Hematopoietic multipotent progenitor cell treated with erythropoietin and hydrocortisone succinate and interleukin-3 and kit ligand, for 6 days (in vitro differentiated cells): ENCODE measurements around the gene TRIM66.

Experiments
- DNase-seq: peaks from one replicate; pipeline ENCODE4 v3.0.0-alpha.2; 2015

Gene TRIM66, protein sequence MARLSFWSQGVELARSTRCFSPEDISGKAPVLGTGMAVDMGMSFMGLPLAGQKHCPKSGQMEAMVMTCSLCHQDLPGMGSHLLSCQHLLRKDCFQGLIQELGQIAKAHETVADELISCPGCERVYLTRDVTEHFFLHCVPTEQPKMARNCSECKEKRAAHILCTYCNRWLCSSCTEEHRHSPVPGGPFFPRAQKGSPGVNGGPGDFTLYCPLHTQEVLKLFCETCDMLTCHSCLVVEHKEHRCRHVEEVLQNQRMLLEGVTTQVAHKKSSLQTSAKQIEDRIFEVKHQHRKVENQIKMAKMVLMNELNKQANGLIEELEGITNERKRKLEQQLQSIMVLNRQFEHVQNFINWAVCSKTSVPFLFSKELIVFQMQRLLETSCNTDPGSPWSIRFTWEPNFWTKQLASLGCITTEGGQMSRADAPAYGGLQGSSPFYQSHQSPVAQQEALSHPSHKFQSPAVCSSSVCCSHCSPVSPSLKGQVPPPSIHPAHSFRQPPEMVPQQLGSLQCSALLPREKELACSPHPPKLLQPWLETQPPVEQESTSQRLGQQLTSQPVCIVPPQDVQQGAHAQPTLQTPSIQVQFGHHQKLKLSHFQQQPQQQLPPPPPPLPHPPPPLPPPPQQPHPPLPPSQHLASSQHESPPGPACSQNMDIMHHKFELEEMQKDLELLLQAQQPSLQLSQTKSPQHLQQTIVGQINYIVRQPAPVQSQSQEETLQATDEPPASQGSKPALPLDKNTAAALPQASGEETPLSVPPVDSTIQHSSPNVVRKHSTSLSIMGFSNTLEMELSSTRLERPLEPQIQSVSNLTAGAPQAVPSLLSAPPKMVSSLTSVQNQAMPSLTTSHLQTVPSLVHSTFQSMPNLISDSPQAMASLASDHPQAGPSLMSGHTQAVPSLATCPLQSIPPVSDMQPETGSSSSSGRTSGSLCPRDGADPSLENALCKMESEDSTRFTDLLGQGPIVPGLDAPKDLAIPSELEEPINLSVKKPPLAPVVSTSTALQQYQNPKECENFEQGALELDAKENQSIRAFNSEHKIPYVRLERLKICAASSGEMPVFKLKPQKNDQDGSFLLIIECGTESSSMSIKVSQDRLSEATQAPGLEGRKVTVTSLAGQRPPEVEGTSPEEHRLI (N-terminal part only)

GRCh38 chr11:8682303-8683114, at the start of gene TRIM66, which contains the start of gene RPL27A:
Gene TRIM66 (minus strand): TSS chr11:8682665. CDS start chr11:8672274, 10,391 bp downstream.
Gene RPL27A (plus strand): TSS chr11:8682792. CDS start chr11:8682814, 22 bp downstream.
- peak; percentile 98 for DNase-seq

GRCh38 chr11:8731647-8732323, 49.3 kb upstream of the TRIM66 start:
- DNase-seq: no peak

- DNase-seq: no peak
Measured at GRCh38 chr11:8730697-8731020, 48.2 kb upstream of the TRIM66 start.

GRCh38 chr11:8729837-8730696, 47.6 kb upstream of the TRIM66 start:
- DNase-seq: no peak

GRCh38 chr11:8729067-8729466, 46.6 kb upstream of the TRIM66 start:
- DNase-seq: no peak

DNA sequence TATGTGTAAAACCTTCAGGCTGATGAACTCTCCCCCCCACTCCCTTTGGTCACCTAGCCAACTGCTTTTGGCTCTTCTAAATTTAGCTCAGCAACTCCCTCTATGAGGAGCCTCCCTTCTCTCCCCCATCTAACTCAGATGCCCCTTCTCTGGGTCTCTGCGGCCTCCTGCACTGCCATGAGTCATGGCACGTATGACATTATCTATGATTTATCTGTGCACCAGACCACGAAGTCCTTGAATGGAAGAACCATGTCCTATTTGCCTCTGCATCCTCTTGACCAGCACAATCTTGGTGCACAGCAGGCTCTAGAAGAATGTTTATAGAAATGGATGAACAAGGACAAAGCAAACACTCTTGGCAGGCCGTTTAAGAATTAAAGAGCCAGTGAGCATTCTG, 46.1 kb upstream of the TRIM66 start:
- no peak for DNase-seq

GRCh38 chr11:8726395-8726794, 43.9 kb upstream of the TRIM66 start:
- DNase-seq: no peak

DNA sequence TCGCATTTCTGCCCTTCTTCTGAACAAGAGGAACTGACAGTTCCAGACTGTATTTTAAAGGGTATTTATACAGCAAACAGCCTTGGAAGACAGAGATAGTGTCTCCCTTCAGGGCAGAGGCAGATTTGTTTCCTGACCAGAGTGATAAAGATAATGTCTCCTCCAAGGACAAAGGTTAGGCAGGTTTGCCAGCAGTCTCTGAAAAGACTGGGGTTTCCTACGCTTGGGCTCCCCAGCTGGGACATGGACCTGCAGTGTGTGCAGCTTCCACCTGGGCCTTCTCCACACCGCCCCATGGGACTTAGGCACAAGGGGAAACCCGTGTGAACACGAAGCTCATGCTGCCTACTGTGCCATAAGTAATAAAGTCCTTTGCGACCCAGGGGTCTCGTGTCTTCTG, 42.2 kb upstream of the TRIM66 start:
- DNase-seq: no peak

DNA sequence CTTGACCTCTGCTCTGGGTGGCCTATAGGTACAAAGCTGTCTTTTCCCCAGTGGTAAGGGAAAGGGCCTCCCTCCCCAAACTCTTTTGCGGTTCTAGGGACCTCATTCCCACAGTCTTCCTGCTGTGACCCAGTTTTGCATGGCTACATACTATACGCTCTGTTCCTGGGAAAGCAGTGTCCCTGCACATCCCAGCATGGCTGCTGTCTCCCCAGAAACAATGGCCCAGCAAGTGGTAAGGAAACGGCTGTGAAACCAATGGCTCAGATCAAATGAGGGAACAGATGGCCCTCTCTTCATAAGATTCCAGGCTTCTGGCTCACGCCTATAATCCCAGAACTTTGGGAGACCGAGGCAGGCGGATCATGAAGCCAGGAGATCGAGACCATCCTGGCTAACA, 41.2 kb upstream of the TRIM66 start:
- DNase-seq: no peak

DNA sequence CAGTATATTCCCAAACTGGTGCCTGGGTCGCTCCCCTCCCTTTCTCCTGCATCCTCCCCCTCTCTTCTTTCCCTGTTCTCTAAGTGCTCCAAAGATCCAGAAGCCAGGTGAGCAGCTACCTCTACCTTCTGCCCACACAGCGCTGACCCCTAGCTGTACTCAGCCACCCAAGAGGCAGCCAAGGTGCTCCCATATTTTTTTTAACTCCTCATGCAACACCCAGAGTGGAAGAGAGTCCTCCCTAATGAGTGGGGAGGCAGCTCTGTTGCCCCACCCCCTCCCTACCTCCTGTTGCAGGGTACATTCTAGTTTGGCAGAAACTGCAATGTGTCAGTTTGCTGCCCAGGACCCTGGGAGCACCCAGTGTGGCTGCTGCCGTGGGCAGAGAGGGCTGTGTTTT, 40.3 kb upstream of the TRIM66 start:
- DNase-seq: no peak

- no peak for DNase-seq
Measured at GRCh38 chr11:8721609-8722500, 39.4 kb upstream of the TRIM66 start.

- DNase-seq: no peak
Measured at GRCh38 chr11:8720868-8721608, 38.6 kb upstream of the TRIM66 start.

DNA sequence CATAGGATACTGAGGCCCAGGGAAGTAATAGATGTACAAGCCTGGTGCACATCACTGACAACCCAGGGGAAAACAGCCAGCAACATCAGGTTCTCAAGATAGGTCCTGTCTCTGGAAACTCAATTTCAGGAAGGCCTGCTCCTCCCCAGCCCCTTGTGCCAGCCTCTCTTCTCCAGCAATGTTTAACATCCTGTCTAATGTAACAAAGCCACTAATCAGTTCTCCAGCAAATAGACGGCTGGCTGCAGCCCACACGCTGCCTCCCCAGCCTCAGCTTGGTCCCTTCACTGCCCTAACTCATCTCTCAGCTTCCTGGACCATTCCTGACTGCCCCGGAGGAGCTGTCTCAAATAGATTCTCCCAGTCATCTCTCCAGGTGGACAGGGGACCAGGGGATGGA, 37.9 kb upstream of the TRIM66 start:
- DNase-seq: no peak

DNA sequence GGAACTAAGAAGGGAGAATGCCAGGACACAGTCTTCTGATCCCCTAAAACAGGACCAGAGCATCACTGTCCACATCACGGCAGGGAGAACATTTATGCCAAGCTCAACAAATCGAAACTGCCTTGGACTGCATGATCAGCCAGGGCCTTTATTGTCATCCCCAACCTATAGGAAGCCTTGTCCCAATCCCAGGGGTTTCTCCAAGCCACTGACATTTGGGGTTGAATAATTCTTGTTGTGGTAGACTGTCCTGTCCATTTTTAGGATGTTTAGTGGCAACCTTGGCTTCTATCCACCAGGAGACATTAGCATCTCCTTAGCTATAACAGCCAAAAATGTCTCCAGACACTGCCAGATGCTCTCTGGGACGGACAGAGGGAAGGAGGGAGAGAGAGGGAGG, 37.3 kb upstream of the TRIM66 start:
- no peak for DNase-seq

DNA sequence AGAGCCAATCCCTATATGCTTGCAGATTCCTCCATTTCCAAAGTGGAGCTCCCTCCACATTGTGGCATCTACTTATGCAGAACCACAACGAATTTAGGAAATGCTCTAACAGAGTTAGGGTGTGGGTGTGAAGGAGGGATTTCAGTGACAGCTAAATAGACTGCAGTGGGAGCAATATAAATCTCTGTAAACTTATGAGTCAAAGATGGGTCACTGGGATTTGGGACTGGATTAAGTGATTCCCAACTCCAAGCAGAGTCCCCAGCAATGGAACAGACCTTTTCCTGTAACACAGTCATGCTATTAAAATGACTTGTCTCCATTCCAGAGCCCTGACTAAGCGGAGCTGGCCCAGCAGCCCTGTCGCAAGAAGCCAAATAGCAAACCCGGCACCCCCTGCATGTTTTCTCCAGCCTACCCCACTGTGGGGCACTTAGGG, 36.8 kb upstream of the TRIM66 start:
- no peak for DNase-seq

DNA sequence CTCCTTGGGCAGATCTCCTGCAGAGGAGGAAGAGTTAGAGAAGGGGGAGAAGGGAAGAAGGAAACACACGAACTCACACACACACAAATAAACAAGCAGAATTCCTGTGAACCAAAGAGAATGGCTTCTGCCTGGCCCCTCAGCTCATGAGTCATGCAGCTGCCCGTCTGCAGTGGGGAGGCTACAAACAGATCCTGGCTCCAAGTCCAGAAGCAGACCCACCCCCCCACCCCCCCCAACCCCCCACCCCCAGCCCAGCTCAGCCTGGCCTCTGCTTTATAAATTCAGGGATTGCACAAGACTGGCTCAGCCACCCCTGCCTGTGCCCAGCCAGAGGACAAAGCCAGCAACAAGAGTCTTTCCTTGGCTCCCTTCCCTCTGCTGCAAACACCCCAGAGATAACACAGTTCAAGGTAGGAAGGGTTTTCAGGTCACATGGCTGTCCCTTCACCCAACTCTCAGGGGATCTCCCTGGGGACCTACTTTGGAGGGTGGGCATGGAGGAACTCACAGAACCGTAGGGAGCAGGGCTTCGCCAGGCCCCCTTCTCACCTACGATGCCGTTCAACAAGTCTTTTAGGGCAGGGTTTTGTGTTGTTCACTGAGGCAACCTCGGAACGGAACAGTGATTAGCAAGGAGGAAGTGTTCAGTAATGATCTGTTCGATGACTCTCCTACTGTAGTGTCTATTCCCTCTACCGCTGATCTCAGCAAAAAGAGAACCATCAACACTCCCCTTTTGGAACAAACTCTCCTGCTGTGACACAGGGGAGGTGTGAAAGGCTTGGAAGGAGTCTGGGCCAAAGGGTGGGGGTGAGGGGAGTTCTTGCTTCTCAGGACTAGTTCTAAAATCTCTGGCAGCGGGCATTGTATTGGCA, 35.6 kb upstream of the TRIM66 start:
- DNase-seq: no peak

GRCh38 chr11:8717544-8717875, 35.0 kb upstream of the TRIM66 start:
- DNase-seq: no peak

DNA sequence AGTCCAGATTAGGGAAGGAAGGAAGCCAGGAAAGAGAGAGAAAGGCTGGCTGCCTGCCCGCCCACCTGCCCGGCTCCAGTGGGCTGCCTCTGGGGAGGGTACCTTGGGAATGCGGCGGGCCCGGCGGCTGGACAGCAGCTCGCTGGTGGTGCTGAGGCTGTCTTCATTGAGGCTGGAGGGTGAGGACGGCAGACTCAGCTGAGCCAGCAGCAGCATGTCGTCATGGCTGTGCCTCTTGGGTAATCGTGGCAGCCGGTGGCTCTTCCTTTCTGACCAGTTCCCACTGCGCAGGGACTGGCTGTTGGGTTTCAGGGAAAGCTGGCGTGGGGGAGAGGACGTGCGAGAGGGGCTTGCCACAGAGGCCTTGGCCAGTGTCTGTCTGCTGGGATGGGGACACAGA, 33.0 kb upstream of the TRIM66 start:
- DNase-seq: no peak
